ENCODE data around the gene CMTM8. TPM values are rescaled to one million over a fixed set of nuclear protein-coding genes. Genes with fewer than 3 reads are reported as not detected.
A peak's percentile ranks its signal among the peaks of the same experiment; 100 is the strongest.

The CMTM8 gene
- total RNA-seq, 1 donor from 2014 or later, result 5.1 TPM

GRCh38 chr3:32280262-32280910, 41.9 kb downstream of the CMTM8 start:
- H3K27ac Mint-ChIP-seq, result no peak overlapping the region
- H3K36me3 Mint-ChIP-seq, result no peaks in the 10 kb centered on the region
- no peak for DNase-seq (ENCODE audit: low spot score in 2 of 2, unreplicated experiment in 2 of 2)
- H3K4me1 Mint-ChIP-seq, result peaks cover 32% of the 10 kb centered on the region
- H3K9me3 Mint-ChIP-seq, result no peaks in the 10 kb centered on the region
- H3K27me3 Mint-ChIP-seq (ENCODE audit: low read depth), result no peaks in the 10 kb centered on the region
- H3K4me3 Mint-ChIP-seq, result no peak overlapping the region
- TF ChIP-seq CTCF (IDR thresholded peaks at IDR 0.05; ENCODE audit: unreplicated experiment), result no peak

GRCh38 chr3:32281570-32282106, 43.2 kb downstream of the CMTM8 start:
- peaks cover 30% of the 10 kb centered on the region for H3K4me1 Mint-ChIP-seq
- no peak for DNase-seq (ENCODE audit: low spot score in 2 of 2, unreplicated experiment in 2 of 2)

GRCh38 chr3:32282578-32283154, 44.2 kb downstream of the CMTM8 start:
- no peaks in the 10 kb centered on the region for H3K9me3 Mint-ChIP-seq
- no peak for TF ChIP-seq CTCF (IDR thresholded peaks at IDR 0.05; ENCODE audit: unreplicated experiment)
- H3K4me3 Mint-ChIP-seq, result no peak overlapping the region
- no peaks in the 10 kb centered on the region for H3K36me3 Mint-ChIP-seq
- no peak overlapping the region for H3K27ac Mint-ChIP-seq
- DNase-seq (ENCODE audit: low spot score in 2 of 2, unreplicated experiment in 2 of 2), result no peak
- H3K4me1 Mint-ChIP-seq, result peaks cover 25% of the 10 kb centered on the region
- no peaks in the 10 kb centered on the region for H3K27me3 Mint-ChIP-seq (ENCODE audit: low read depth)

More at GRCh38 chr3:32281570-32282106, 43.2 kb downstream of the CMTM8 start:
- H3K27me3 Mint-ChIP-seq (ENCODE audit: low read depth), result no peaks in the 10 kb centered on the region
- no peak overlapping the region for H3K4me3 Mint-ChIP-seq
- no peaks in the 10 kb centered on the region for H3K36me3 Mint-ChIP-seq
- no peaks in the 10 kb centered on the region for H3K9me3 Mint-ChIP-seq
- H3K27ac Mint-ChIP-seq, result no peak overlapping the region
- no peak for TF ChIP-seq CTCF (IDR thresholded peaks at IDR 0.05; ENCODE audit: unreplicated experiment)

- no peak for DNase-seq (ENCODE audit: low spot score in 2 of 2, unreplicated experiment in 2 of 2)
- H3K4me3 Mint-ChIP-seq, result no peak overlapping the region
These were observed 44.8 kb downstream of the CMTM8 start for GRCh38 chr3:32283304-32283703.

GRCh38 chr3:32284443-32285212, 46.1 kb downstream of the CMTM8 start:
- peaks cover 25% of the 10 kb centered on the region for H3K4me1 Mint-ChIP-seq
- no peaks in the 10 kb centered on the region for H3K36me3 Mint-ChIP-seq
- H3K27me3 Mint-ChIP-seq (ENCODE audit: low read depth), result no peaks in the 10 kb centered on the region
- peak overlapping the region; percentile 0 for H3K27ac Mint-ChIP-seq
- no peak overlapping the region for H3K4me3 Mint-ChIP-seq
- no peaks in the 10 kb centered on the region for H3K9me3 Mint-ChIP-seq
- no peak for DNase-seq (ENCODE audit: low spot score in 2 of 2, unreplicated experiment in 2 of 2)
- no peak for TF ChIP-seq CTCF (IDR thresholded peaks at IDR 0.05; ENCODE audit: unreplicated experiment)

More at GRCh38 chr3:32283304-32283703, 44.8 kb downstream of the CMTM8 start:
- Mint-ChIP-seq H3K36me3 (no peaks in the 10 kb centered on the region), H3K9me3 (no peaks in the 10 kb centered on the region), H3K4me1 (peaks cover 25% of the 10 kb centered on the region), H3K27me3 (ENCODE audit: low read depth) (no peaks in the 10 kb centered on the region), H3K27ac (no peak overlapping the region)
- TF ChIP-seq CTCF (IDR thresholded peaks at IDR 0.05; ENCODE audit: unreplicated experiment), result no peak
